Kidney epithelial cell (primary cell): ENCODE data around the gene OGA. TPM values are rescaled to one million over a fixed set of nuclear protein-coding genes. Genes with fewer than 3 reads are reported as not detected.

Source experiments
- DNase-seq: peaks from one replicate; pipeline ENCODE4 v3.0.0-alpha.2; 2010; ENCODE audit warnings: low read depth
- H3K27me3 ChIP-seq: 2 replicates; pipeline ENCODE4 v1.6.0; 2011; ENCODE audit warnings: low read length; ENCODE audit not compliant: control insufficient read depth, insufficient read depth
- H3K36me3 ChIP-seq: 2 replicates; pipeline ENCODE4 v1.5.1; 2011; ENCODE audit warnings: low read length; ENCODE audit not compliant: control insufficient read depth, insufficient read depth
- H3K4me3 ChIP-seq: 2 replicates; pipeline ENCODE4 v1.5.1; 2011; ENCODE audit warnings: low read depth, mild to moderate bottlenecking, control low read depth, low read length
- CTCF ChIP-seq: IDR thresholded peaks from 2 replicates; pipeline ENCODE4 v1.5.1; 2011; ENCODE audit warnings: mild to moderate bottlenecking, moderate library complexity, low read length, control low read depth, inconsistent platforms; ENCODE audit not compliant: insufficient read depth, poor library complexity, severe bottlenecking
- total RNA-seq: library from RNA; depleted of rRNA; stranded (reverse); fragments of >200 nt; gene quantifications from 2 replicates; pipeline ENCODE4 v1.2.3, GENCODE V29; 2015

OGA gene
- total RNA-seq, 1 donor from 2014 or later = 78.9 TPM

GRCh38 chr10:101762736-101763135, 55.5 kb downstream of the OGA start:
- no peaks in the 10 kb centered on the region for H3K36me3 ChIP-seq
- DNase-seq = no peak
- TF ChIP-seq CTCF = no peak
- H3K27me3 ChIP-seq = peaks cover 48% of the 10 kb centered on the region
- H3K4me3 ChIP-seq = no peak overlapping the region

- no peaks in the 10 kb centered on the region for H3K36me3 ChIP-seq
- no peak overlapping the region for H3K4me3 ChIP-seq
- no peak for TF ChIP-seq CTCF
- H3K27me3 ChIP-seq = peaks cover 34% of the 10 kb centered on the region
- DNase-seq = no peak
These were observed 57.0 kb downstream of the OGA start for GRCh38 chr10:101761226-101761625.

- Histone ChIP-seq H3K27me3 (peaks cover 33% of the 10 kb centered on the region), H3K4me3 (no peak overlapping the region), H3K36me3 (no peaks in the 10 kb centered on the region)
- no peak for TF ChIP-seq CTCF
- no peak for DNase-seq
These were observed 57.7 kb downstream of the OGA start for GRCh38 chr10:101760510-101760909.

DNA sequence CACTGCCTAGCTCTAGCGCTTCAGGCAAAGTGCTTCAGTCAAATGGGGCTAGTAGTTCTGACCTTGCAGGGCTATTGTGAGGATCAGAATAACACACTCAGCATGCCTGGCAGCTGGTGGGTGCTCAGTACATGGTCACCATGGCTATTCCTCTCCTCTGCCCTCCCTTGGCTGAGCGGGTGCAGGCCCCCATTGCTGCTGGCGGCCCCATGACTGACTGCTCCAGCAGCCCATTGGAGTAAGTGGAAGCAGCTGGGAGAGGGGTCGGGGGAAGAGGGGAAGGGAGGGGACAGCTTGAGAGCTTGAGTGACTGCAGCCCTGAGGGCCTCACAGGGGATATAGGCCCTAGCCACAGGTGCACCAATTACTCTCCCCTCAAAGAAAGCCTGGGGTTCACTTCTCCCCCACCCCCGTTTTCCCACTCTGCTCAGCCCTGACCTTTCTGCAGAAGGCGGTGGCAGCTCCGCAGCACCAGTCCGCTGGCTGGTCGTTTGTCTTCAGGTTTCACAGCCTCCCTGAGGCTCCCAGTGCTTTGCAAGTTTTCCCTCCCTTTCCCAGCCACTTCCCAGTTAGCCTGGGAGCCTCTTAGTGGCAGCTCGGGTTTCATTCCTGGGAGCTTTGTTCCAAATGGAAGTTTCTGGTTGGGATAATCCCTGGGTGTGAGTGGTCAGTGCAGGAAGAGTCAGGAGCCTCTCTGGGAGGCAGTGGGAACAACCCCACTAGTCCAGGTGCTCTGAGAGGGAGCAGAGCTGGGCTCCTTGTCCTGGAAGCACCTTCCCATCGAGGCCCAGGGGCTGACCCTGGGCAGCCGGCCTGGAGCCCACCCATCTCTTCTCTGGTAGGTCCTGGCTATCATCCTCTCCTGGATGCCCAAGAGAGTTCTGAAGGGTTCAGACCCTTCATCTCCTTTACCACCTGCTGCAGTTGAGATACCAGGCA, 58.7 kb downstream of the OGA start:
- Histone ChIP-seq H3K27me3 (peaks cover 29% of the 10 kb centered on the region), H3K4me3 (no peak overlapping the region), H3K36me3 (no peaks in the 10 kb centered on the region)
- no peak for TF ChIP-seq CTCF
- no peak for DNase-seq

- Histone ChIP-seq H3K27me3 (peaks cover 29% of the 10 kb centered on the region), H3K4me3 (no peak overlapping the region), H3K36me3 (no peaks in the 10 kb centered on the region)
- no peak for DNase-seq
- no peak for TF ChIP-seq CTCF
These were observed 59.4 kb downstream of the OGA start for GRCh38 chr10:101758858-101759257.
